Measurements from ENCODE around the gene MYADML2.

Gene MYADML2

DNA sequence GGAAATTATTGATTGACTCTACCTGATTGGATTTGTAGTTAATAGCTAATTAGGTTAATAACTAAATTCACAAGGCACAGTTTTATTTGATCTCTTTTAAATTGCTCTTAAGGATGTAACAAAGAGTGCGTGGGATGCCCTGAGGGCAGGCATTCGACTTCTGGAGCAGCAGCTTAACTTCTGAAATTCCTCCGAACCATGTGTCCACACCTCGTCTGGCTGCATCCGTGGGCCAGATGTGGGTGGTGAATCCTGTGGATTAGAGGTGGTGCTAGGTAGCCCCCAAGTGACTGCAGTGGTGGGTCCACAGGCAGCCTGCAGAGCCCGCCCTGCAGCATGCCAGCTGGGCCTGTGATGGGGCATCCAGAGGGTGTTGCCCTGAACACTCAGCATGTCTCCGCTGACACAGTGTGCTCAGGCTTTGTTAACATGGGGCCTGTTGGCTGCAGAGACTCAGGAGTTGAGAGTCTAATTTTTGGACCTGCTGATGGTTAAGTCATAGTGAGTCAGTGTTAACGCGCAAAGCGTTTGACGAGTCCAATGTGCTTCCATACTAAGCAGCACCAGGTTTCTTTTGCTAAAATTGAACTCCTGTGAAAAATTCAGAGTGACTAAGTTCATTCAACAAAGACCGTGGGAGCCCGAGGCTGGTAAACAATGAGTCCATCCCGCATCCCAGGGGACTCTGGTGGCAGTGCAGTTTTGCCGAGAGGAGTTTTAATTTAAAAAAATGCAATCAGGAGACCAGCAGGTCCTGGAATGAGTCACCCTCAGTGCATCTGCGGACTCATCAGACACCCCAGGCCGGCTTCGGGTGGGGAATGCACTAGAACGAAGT lies 48.8 kb downstream of the MYADML2 start:
- DNase-seq = peak; percentile 95

GRCh38 chr17:81895400-81895799 lies 51.6 kb downstream of the MYADML2 start:
- no peak for DNase-seq

DNA sequence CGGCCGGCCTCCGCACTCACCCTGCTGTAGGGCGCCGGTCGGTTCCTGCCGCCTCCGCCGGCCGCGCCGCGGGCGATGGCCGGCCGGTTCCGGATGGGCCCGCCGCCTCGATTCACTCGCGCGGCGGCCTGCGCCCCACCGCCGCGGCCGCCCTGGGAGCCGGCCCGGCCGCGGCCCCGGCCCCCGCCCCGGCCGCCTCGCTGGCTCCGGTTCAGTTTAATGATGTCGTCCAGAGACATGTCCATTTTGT lies 55.8 kb downstream of the MYADML2 start:
- DNase-seq = no peak

- DNase-seq = no peak
These were observed 56.4 kb downstream of the MYADML2 start for GRCh38 chr17:81890447-81891302.
